ENCODE results near the gene PPP6R3.

GRCh38 chr11:68659158-68659921, 198.8 kb downstream of the PPP6R3 start:
- TF ChIP-seq ESRRG (CRISPR knock-in tag; IDR thresholded peaks at IDR 0.05) = no peak
- no peak for TF ChIP-seq OSR1 (CRISPR knock-in tag; IDR thresholded peaks at IDR 0.05)
- no peak for TF ChIP-seq ZC3H10 (CRISPR knock-in tag; IDR thresholded peaks at IDR 0.05)
- TF ChIP-seq RARB (CRISPR knock-in tag; IDR thresholded peaks at IDR 0.05) = no peak
- no peak for TF ChIP-seq PATZ1 (CRISPR knock-in tag; IDR thresholded peaks at IDR 0.05; ENCODE audit: borderline replicate concordance)
- TF ChIP-seq CREB5 (CRISPR knock-in tag; IDR thresholded peaks at IDR 0.05; ENCODE audit: low read depth) = no peak
- no peak for TF ChIP-seq ZFP30 (CRISPR knock-in tag; IDR thresholded peaks at IDR 0.05)
